Hematopoietic multipotent progenitor cell treated with erythropoietin and hydrocortisone succinate and interleukin-3 and kit ligand, for 6 days (in vitro differentiated cells): ENCODE data around the gene RAD9A.
"Not testable (repeated sequence)": the region's sequence is repeated elsewhere in the genome, so short reads cannot be mapped to it uniquely, and the experiment has no call there.

ENCODE experiments used
- DNase-seq: peaks from one replicate; pipeline ENCODE4 v3.0.0-alpha.2; 2015

The RAD9A gene

DNA sequence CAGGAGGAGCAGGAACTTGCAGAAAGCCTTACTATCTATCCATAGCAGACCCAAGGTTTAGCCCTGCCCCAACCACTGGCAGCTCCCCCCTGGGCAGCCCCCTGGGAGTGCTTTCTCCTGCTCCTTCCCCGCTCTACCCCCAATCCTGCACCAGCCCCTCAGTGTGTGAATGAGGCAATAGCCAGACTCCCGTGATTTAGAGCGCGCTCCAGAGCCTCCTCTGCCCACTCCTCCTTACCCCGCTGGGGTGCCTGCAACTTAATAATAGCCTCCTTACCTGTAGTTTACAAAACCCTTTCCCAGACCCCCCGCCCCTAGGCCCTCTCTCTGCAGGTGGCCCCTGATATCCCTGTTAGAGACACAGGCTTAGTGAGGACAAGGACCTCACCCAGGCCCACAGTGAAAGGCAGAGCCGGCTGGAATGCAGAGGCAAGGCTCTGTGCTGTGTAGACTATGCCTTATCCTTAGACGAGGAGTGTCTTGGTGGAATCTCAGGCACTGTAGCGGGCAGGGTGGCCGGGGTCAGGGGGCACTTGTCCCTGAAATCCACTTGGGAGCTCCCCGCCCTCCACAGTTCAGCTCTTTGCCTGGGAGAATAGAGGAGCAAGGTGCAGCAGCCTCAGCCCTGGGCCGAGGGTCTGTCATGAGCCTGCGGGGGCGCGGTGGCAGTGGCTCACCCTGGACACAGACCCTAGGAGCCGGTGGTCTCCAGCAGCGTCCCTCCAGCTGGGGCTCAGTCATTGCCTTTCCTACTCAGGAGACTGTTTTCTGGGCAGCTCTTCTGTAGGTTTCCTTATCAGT, 19.4 kb downstream of the RAD9A start:
- no peak for DNase-seq

DNA sequence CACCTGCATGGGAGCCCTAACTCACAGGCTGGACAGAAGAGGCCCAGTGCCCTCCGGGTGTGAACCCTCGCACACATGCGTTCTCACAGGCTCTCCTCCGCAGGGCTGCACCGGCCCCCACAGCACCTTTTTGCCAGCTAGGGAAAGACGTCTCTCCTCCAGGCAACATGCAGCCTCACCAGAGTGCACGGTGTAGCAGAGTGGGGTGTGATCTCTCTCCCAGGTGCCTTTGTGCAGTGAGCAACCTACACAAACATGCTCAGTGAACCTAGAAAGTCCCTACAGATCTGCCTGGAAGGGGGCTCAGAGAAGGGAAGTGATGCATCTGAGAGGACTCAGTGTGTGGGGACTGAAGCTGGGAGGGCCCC, 20.0 kb downstream of the RAD9A start:
- no peak for DNase-seq

DNA sequence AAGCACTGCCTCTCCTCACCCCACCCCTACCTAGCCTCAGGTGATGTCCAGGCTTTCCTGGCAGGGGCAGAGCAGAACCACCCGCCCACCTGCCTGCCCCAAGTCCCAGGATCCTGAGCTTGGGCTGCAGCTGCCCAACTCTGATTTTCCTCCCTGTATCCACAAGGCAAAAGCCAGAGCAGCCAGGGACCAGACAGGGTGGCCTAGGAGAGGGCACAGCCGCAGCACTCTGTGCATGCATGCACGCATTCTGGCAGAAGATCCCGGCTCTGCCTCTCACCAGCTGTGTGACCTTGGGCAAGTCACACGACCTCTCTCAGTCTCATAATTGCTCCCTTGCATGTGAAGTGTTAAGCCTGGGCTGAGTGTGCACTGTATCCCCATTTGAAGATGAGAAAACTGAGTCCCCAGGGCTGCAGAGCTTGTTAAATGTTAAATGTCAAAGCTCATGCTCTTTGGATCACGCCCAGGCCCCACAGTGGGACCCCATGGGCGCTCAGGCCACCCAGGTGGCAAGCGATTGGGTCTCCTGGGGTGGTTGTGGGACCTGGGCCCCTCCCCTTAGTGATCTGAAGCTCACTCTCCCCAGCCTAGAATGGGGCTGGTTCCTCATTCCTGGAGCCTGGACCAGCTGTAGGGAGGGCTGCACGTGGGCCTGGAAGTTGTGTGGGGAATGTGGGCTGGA, 20.9 kb downstream of the RAD9A start:
- no peak for DNase-seq

DNA sequence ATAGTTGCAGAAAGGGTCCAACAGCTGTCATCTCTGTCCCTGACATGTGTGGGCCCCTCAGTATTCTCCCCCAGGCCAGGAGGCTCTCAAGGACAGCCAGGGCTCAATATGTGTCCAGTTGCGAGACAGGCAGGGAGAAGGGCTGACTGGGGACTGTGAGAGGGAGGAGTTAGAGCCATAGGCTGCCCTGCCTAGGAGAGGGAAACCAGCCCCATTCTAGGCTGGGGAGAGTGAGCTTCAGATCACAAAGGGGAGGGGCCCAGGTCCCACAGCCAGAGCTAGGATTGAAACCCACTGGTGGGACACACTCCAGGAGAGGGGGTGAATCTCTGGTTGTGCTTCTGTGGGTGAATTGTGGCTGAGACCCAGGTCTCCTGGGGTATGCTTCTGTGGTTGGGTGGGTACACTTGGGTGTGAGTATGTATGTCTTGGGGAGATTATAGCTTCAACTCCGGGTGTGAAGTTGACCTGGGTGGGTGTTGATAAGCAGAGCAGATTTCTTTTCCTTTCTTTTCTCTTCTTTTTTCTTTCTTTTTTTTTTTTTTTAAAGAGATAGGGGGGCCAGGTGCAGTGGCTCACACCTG, 21.6 kb downstream of the RAD9A start:
- peak; percentile 94 for DNase-seq

DNA sequence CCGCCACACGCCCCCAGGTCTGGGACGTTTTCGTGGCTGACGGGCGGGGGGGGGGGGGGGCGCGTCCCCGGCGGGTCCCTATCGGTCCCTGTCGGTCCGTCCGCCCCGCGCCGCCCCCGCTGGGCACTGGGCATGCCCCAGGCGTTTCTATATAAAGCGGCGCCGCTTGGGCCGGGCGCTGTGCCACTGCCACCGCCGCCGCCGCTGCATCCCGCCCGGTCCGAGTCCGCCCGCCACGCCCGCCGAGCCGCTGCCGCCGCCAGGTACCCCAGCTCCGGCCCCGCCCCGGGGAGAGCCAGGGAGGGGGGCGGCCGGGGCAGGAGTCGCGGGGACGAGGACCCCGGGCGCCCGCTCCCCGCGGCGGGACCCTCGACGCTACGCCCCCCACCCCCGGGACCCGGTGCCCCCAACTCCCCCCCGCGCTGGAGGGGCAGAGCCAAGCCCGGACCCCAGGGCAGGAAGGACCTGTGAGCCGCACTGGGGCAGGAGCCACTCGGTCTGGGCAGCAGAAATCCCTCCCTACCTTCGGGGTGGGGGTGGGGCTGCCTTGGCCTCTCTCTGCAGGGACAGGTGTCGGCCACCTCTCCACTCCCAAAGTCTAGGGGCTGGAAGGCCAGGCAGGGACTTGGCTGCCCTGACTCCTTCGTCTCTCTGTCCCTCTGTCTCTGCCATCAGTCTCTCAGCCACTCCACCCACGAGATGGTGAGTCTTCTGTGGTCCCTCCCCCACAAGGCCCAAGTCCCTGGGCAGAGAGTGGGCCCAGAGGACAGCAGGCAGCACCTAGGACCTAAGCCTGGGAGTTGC, 23.9 kb downstream of the RAD9A start, which contains the start of gene CARNS1:
CARNS1 (plus strand) TSS at position 178 of the 804 bp plus-strand sequence; CDS start at position 700, 522 bp downstream.
- DNase-seq = no peak

DNA sequence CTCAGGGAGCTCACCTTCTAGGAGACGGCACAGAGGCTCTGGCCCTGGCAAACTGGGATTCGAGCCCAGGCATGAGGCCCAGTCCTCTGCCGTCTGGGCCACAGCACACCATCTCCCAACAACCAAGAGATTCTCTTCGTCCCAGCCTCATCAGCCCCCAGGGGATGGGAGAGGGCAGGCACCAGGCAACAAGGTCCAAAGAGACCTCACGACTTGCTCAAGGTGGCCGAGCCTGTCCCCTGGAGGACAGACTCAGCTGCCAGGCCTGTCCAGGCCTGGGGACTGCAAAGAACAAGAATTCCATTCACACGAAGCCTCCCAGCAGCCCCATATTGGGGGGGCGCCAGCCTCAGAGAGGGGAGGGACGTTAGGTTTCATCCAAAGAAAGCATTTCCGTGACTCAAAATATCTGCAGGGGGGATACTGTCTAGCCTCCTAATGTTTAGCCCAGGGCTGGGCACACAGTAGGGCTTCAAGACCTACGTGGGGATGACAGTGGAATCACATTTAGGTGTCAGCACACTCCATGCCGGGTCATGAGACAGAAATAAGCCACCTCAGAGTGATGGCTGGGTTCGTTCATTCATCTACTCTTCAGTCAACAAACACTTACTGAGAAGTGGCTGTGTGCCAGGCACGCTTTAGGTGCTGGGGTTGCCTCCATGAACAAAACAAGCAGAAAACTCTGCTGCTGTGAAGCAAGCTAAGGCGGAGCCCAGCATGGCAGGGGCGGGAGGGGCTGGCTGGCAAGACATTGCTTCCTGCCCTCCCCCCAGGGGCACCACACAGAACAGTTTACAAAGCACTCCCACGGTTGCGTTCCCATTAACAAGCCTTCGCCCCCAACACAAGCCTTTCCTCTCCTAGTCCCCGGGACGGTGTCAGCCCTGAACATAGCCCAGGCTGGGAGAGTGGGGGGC, 24.9 kb downstream of the RAD9A start:
- peak; percentile 87 for DNase-seq

DNA sequence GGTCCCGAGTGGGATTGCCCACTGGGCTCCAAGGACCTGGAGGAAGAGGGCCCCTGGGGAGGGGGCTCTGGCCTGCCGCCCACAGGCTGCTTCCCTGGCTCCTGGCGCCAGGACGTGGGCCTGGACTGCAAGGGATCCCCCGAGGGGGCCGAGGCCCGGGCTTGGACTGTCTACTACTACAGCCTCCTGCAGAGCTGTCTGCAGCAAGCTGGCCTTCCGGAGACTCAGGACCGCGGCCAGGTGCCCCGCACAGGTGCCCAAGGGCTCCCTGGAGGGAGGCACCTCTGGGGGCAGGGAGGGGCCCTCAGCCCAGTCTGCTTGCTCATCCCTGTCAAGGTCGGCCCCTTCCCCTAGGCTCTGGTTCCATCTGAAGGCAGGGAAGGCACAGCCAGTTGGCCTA, 25.6 kb downstream of the RAD9A start:
- no peak for DNase-seq

DNA sequence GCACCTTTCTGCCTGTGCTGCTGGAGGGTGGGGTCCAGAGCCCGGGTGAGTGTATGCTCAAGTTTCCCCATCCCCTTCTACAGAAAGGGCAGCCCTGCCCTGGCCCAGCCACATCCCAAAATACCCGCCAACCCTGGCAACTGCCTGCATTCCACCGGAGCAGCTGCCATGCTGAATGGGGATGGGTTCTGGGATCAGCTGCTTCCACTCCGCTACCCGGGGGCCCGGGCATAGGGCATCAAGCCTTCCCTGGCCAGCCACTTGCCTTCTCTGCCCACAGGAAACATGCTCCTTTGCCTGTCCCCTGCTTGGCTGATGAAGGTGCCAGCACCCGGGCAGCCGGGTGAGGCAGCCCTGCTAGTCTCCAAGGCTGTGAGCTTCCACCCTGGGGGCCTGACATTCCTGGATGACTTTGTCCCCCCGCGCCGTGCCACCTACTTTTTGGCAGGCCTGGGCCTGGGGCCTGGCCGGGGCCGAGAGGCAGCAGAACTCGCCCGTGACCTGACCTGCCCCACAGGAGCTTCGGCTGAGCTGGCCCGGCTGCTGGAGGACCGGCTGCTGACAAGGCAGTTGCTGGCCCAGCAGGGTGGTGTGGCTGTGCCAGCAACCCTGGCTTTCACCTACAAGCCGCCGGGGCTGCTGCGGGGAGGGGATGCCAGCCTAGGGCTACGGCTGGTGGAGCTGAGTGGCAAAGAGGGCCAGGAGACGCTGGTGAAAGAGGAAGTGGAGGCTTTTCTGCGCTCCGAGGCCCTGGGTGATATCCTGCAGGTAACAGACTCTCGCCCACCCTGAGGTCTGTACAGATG, 26.9 kb downstream of the RAD9A start:
- peak; percentile 62 for DNase-seq

DNA sequence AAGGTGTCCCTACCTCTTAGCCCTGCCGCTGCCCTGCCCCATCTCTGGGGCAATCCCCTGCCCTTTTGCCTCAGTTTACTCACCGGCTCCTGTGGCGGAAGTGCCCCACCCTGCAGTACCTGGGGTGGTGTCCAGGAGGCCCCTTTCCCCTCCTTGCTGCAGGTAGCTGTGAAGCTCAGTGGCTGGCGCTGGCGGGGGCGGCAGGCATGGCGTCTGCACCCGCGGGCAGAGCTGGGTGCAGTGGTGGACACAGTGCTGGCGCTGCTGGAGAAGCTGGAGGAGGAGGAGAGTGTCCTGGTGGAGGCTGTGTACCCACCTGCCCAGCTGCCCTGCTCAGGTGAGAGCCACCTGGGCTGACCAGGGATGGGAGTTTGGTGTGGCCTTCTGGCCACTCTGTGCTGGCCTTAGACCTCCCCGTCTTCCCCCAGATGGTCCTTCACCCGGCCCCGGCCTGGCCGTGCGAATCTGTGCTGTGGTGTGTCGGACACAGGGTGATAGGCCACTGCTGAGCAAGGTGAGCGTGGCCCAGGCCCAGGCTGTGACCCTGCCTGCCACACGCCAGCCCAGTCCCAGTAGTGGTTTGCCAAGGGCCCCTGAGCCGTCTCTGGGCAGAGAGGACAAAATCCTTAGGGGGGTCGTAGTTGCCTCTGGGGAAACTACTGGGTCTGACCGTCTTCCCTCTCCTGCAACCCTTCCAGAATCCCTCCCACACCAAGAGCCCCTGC, 27.7 kb downstream of the RAD9A start:
- DNase-seq = no peak

DNA sequence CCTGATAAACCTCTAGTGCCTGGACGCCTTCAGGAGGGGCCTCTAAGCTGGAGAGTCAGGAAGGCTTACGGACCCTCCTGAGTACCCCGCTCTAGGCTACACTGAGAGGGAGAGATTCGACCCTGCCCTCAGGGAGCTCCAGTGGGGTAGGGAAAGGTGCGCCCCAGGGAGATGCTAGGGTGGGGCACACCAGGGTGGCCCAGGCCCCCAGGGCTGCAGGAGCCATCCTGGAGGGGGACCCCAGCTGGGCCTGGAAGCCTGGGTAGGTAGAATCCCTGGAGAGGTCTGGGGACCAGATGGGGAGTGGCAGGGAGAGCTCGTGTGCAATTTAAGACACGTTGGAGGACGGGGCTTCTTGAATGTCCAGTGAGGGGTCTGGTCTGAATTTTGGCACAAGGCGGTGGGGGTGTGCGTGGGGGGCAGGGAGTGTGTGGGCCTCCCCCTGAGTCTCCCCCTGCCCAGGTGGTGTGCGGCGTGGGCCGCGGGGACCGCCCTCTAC, 28.4 kb downstream of the RAD9A start:
- no peak for DNase-seq

DNA sequence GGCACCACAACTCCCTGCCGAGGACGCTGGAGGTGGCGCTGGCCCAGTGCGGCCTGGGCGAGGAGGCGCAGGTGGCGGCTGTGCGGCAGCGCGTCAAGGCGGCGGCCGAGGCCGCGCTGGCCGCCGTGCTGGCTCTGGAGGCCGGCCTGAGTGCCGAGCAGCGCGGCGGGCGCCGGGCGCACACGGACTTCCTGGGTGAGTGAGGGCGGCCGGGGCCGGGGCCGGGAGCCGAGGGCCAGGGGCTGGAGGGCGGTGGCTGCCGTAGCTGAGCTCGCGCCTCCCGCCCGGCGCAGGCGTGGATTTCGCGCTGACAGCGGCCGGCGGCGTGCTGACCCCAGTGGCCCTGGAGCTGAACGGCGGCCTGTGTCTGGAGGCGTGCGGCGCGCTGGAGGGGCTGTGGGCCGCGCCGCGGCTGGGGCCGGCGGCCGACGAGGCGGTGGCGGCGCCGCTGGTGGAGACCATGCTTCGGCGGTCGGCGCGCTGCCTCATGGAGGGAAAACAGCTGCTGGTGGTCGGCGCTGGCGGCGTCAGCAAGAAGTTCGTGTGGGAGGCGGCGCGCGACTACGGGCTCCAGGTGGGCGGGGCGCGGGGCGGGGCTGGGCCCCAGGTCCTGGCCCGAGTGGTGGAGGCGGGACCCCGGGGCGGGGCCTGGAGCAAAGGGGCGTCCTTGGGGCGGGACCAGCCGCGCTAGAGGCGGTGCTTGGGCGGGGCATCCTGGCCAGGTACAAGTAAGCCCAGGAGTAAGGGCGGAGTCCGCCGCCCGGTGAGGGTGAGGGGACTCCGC, 29.1 kb downstream of the RAD9A start:
- DNase-seq = peak; percentile 96

DNA sequence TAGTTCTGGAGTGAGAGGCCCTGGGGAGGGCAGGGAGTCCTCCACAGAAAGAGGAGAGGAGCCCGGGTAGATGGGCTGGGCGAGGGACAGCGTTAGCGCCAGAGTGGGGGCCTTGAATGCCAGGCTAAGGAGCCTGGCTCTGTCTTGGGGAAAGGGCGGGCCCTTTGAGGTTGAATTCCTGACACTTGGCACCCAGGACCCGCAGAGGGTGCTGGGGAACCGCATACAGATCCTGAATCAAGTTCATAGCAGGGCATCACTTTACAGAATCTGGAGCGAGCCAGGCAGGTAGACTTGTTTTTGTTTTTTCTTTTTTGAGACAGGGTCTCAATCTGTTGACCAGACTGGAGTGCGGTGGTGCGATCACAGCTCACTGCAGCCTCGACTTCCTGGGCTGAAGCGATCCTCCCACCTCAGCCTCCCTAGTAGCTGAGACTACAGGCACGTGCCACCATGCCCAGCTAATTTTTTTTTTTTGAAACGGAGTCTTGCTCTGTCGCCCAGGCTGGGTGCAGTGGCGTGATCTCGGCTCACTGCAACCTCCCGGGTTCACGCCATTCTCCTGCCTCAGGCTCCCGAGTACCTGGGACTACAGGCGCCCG, 29.7 kb downstream of the RAD9A start:
- DNase-seq = no peak

DNA sequence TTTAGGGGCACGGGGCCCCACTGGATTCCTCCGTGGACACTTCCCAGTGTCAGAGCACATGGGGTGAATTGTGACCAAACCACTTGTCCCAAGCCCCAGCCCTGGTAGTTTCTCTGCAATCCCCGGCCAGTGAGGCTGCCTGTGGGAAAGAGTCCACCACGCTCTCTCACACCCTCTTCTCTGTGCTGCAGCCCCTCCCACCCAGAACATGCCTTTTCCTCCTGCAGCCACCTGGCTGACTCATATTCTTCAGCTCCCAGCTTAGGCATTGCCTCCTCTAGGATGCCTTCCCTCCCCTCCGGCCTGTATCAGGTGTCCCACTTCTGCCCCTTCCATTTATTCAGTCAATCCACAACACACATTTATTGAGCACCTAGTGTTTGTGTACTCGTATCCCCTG, 31.1 kb downstream of the RAD9A start:
- no peak for DNase-seq

DNA sequence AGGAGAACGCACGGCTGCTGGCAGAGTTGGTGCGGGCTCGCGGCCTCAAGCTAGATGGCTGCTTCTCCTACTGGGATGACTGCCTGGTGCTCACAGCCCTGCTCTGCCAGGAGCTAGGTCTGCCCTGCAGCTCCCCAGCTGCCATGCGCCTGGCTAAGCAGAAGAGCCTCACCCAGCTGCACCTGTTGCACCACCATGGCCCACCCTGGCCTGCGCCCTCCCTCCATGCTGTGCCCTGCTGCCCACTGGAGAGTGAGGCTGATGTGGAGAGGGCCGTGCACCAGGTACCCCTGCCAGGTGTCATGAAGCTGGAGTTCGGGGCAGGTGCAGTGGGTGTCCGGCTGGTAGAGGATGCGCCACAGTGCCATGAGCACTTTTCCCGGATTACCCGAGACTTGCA, 31.7 kb downstream of the RAD9A start:
- DNase-seq = no peak

DNA sequence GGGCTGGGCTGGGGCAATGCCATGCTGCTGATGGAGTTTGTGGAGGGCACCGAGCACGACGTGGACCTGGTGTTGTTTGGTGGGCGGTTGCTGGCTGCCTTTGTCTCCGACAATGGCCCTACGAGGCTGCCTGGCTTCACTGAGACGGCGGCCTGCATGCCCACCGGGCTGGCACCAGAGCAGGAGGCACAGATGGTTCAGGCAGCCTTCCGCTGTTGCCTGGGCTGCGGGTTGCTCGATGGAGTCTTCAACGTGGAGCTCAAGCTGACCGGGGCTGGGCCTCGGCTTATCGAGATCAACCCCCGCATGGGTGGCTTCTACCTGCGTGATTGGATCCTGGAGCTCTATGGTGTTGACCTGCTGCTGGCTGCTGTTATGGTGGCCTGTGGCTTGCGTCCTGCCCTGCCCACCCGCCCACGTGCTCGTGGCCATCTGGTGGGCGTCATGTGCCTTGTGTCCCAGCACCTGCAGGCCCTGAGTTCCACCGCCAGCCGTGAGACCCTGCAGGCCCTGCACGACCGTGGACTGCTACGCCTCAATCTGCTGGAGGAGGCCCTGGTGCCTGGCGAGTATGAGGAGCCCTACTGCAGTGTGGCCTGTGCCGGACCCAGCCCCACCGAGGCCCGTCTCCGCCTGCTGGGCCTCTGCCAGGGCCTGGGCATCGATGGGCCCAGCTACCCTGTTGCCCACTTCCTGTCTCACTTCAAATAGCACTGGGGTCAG, 32.3 kb downstream of the RAD9A start:
- DNase-seq = no peak

DNA sequence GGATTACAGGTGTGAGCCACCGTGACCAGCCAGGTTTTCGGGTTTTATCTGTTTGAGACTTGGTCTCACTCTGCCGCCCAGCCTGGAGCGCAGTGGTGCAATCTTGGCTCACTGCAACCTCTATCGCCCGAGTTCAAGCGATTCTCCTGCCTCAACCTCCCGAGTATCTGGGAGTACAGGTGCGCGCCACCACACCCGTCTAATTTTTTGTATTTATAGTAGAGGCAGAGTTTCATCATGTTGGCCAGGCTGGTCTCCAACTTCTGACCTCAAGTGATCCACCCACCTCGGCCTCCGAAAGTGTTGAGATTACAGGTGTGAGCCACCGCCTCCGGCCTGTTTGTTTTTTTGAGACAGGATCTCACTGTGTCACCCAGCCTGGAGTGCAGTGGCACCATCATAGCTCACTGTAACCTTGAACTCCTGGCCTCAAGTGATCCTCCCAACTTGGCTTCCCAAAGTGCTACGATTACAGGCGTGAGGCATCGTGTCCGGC, 35.6 kb downstream of the RAD9A start:
- not testable (repeated sequence) for DNase-seq

DNA sequence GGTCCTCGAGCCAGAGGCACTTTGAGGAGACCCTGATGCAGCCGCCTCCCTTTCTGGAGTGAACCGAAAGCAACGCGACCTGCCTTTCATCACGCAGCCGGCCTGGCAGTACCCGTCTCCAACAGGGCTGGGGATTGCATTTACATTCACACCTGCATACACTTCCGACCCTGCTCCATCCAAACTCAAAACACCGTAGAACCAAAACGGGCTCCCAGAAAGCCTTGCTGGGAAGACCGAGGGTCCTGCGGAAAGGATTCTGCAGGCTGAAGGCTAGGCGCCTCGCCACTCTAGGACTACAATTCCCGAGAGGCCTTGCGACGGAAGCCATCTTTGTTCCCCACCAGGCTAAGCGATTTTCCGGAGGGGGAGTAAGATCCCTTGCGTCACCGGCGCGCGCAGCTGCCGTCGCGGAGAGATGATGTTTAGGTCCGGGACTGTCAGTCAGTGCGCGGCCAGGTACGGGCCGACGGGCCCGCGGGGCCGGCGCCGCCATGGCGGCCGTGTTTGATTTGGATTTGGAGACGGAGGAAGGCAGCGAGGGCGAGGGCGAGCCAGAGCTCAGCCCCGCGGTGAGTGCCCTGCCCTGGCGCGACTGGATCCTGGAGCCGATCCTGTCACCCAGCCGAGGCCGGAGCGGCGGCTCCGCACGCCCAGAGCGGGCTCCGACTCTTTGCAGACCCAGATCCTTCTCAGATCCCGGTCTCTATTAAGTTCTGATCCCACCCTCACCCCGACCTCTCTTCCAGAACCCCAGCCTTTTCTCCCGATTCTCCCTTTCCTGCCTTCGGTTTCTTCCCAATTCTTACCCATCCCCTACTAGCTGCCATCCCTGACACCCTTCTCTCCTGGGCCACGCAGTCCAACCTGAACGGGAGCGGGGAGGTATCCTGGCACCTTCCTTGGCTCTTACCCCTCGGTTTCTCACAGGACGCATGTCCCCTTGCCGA, 36.5 kb downstream of the RAD9A start, which contains the start of gene RPS6KB2:
RPS6KB2 (plus strand) TSS at position 443 of the 950 bp plus-strand sequence; CDS start at position 495, 52 bp downstream.
- peak; percentile 98 for DNase-seq
